ENCODE data around the gene XAB2.
"Not testable (repeated sequence)": the region's sequence is repeated elsewhere in the genome, so short reads cannot be mapped to it uniquely, and the experiment has no call there.

The XAB2 gene

GRCh38 chr19:7650148-7650547 is 20.8 kb upstream of the XAB2 start:
- DNase-seq (ENCODE audit: low read depth in 4 of 4, low spot score in 1 of 4), result no peak

- no peak for DNase-seq (ENCODE audit: low read depth in 4 of 4, low spot score in 1 of 4)
Observed at GRCh38 chr19:7648265-7649014, 19.1 kb upstream of the XAB2 start.

- DNase-seq (ENCODE audit: low read depth in 4 of 4, low spot score in 1 of 4), result no peak
Observed at GRCh38 chr19:7647156-7647555, 17.8 kb upstream of the XAB2 start.

DNA sequence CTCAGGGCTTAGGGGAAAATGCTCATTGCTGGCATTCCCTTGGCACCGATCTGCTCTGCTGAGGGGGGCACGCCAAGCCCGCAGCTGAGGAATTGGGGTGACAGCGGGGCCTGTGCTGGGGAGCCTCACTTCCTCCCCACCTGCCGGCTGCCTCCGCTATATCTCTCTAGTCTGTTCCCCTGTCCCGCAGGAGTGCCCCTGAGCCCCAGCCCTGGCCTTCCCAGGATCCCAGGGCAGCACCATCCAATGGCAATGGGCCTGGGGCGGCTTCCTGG is 17.0 kb upstream of the XAB2 start:
- DNase-seq (ENCODE audit: low read depth in 4 of 4, low spot score in 1 of 4), result no peak

- no peak for DNase-seq (ENCODE audit: low read depth in 4 of 4, low spot score in 1 of 4)
Observed at GRCh38 chr19:7645656-7646425, 16.5 kb upstream of the XAB2 start.

DNA sequence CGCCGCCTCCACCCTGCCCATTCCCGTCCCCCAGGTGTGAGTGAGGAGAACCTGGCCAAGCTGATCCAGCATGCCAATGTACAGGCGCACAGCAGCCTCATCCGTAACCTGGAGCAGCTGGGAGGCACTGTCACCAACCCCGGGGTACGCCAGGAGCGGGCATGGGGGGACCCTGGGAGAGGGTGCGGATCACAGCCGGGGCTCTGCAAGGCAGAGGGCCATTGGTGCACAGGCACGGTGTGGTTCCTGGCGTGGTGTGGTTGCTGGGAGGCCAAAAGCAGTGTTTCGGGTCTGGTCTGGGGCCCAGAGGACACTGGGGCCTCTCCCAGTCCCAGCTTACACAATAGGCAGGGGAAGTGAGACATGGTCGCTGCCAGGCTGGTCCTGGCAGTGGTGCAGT is 15.8 kb upstream of the XAB2 start:
- no peak for DNase-seq (ENCODE audit: low read depth in 4 of 4, low spot score in 1 of 4)

DNA sequence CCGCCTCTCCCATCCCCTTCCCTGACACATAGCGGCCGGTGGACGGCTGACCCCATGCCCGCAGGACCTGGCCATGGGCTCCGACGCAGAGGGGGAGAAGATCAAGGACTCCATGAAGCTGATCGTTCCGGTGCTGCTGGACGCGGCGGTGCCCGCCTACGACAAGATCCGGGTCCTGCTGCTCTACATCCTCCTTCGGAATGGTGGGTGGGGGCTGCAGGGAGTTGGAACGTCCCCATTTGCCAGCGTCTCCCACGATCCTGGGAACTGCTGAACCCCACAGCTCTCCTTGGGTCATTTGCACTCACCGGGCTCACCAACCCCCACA is 15.2 kb upstream of the XAB2 start:
- no peak for DNase-seq (ENCODE audit: low read depth in 4 of 4, low spot score in 1 of 4)

GRCh38 chr19:7643629-7644549 is 14.5 kb upstream of the XAB2 start:
- DNase-seq (ENCODE audit: low read depth in 4 of 4, low spot score in 1 of 4), result not testable (repeated sequence)

DNA sequence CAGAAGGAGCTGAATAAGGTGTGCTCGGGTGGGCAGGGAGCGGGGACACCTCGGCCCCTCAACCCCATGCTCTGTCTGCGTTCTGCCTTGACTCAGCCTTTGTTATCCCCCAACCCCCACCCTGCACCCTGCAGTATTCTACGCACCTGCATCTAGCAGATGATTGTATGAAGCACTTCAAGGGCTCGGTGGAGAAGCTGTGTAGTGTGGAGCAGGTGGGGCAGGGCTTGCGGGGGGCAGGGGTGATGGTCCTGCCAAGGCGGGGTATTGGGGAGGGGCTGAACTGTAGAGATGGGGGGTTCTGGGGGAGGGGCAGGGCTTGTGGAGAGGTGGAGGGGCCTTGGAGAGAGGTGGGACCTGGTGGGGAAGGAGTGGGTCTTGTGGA is 13.7 kb upstream of the XAB2 start:
- DNase-seq (ENCODE audit: low read depth in 4 of 4, low spot score in 1 of 4), result no peak

DNA sequence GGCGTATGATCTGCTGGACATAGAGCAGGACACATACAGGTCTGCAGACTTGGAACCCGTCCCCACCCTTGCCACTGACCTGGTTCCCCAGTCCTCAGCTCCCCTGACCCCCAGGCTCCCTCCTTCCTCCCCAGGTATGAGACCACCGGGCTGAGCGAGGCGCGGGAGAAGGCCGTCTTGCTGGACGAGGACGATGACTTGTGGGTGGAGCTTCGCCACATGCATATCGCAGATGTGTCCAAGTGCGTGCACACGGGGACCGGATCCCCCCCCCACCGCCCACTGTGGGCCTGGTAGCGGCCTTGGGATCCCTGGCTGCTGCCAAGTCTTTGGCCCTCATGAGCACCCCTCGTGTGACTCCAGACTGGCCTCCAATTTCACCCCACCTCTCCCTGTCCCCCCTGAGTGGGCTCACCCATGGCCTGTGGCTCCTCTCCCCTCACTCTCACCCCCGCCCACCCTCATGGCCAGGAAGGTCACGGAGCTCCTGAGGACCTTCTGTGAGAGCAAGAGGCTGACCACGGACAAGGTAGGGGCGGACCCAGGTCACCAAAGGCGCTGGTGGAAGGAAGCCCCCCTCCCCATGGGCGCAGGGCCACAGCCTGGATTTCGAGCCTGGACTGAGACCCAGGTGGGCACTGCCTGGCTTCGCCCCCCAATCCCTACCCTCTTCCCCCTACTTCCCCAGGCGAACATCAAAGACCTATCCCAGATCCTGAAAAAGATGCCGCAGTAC is 13.1 kb upstream of the XAB2 start:
- DNase-seq (ENCODE audit: low read depth in 4 of 4, low spot score in 1 of 4), result no peak

DNA sequence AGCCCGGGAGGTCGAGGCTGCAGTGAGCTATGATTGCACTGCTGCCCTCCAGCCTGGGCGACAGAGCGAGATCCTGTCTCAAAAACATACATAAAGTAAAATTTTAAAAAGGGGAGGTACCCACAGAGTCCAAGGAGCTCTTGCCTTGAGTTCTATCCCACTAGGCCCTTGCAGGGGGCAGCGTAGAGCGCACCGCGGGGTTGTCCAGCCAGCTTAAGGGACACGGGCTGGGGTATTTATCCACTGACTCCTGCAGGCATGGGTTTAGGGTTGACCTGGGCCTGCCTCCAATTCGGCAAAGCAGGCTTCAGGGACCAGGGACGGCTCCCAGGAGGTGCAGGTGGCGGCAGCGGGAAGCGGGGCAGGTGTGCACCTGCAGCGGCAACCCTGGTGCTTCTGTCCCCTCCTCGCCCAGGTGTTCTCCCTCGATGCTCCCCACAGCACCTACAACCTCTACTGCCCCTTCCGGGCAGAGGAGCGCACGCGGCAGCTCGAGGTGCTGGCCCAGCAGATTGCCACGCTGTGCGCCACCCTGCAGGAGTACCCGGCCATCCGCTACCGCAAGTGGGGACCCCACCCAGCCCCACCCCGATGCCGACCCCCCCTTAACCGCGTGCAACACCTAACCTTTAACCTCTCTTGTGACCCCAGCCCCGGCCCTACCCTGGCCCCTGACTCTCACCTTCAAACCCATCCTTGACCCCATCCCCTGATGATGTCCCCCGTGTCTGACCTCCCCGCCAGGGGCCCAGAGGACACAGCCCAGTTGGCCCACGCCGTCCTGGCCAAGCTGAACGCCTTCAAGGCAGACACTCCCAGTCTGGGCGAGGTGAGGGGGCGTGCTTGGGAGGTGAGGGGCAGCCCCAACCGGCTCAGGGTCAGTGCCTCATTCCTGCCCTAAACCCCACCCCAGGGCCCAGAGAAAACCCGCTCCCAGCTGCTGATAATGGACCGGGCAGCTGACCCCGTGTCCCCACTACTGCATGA is 12.2 kb upstream of the XAB2 start:
- DNase-seq (ENCODE audit: low read depth in 4 of 4, low spot score in 1 of 4), result no peak

DNA sequence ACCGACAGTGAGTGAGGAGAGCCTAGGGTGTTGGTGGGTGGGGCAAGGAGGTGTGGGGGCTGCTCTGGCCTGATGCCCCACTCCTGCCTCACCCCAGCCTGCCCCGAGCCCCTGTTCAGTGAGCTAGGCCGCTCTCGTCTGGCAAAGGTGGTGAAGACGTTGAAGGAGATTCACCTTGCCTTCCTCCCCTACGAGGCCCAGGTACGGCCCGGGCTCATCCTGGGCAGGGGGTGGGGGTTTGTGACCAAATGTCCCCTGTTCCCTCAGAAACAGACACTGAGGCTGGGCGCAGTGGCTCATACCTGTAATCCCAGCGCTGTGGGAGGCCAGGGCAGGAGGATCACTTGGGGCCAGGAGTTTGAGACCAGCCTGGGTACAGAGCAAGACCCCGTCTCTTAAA is 11.5 kb upstream of the XAB2 start:
- DNase-seq (ENCODE audit: low read depth in 4 of 4, low spot score in 1 of 4), result no peak

GRCh38 chr19:7639863-7640348 is 10.6 kb upstream of the XAB2 start:
- no peak for DNase-seq (ENCODE audit: low read depth in 4 of 4, low spot score in 1 of 4)

DNA sequence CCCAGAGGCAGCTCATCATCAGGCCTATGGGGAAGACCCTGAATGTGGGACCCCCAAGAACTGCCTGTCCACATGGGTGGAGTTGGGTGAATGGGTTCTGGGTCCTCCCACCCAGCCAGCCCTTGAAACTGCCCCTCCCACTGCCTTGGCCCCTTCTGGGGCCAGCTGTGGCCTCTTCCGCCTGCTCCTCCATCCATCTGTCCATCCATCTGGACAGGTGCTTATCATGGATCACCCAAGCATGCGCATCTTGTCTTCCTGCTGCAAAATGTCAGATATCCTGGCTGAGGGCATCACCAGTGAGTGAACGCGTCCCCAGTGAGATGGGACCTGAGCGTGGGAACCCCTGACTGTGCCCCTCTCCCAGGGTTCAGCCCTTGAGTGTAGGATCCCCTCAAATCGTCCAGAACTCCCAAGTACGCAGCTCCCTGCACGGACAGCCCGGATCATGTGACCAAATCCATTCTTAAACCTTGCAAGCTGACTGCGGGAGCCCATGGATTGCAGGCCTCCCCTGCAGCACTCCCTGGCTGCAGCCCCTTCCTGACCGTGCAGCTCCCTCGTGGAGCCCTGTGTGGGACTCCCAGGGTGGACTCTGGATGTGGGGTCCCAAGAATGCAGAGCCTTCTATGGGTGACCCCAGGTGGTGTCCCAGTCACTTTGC is 9.6 kb upstream of the XAB2 start:
- DNase-seq (ENCODE audit: low read depth in 4 of 4, low spot score in 1 of 4), result no peak

DNA sequence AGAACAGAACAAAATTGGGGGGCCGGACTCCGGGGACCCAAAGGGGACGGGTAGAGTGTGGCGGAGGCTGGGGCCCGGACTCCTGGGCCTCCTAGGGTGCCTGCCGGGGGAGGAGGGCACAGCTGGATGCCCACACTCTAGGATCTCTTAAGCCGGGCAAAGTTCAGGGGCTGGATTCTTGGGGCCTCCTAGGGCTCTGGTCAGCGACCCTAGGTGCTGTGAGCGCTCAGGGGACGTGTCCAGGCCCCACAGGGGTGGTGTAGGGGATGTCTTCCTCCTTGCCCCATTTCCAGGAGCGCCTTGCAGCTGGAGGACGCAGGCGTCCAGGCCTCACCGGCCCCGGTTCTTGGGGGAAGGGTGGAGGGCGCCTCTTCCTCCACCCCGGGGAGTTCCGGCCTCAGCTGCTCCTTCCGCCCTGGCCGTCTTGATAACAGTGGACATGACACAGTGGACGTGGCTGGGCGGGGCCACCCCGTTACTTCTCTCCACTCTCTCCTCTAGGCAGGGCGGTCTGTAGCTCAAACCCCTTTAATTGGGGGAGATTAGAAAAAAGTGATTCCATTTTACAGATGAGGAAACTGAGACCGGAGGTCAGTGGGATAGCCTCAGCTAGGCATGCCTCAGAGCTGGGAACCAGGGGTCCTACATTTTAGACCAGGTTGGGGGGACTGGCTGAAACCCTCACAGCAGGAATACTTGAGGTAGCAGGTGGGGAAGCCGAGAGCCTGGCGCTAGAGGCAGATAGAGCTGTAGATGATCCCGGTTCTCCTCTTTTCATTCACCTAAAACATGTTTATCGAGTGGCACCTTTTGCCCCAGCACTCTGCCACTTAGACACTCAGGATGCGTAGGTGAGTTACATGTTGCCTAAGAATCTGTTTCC is 8.3 kb upstream of the XAB2 start:
- no peak for DNase-seq (ENCODE audit: low read depth in 4 of 4, low spot score in 1 of 4)

DNA sequence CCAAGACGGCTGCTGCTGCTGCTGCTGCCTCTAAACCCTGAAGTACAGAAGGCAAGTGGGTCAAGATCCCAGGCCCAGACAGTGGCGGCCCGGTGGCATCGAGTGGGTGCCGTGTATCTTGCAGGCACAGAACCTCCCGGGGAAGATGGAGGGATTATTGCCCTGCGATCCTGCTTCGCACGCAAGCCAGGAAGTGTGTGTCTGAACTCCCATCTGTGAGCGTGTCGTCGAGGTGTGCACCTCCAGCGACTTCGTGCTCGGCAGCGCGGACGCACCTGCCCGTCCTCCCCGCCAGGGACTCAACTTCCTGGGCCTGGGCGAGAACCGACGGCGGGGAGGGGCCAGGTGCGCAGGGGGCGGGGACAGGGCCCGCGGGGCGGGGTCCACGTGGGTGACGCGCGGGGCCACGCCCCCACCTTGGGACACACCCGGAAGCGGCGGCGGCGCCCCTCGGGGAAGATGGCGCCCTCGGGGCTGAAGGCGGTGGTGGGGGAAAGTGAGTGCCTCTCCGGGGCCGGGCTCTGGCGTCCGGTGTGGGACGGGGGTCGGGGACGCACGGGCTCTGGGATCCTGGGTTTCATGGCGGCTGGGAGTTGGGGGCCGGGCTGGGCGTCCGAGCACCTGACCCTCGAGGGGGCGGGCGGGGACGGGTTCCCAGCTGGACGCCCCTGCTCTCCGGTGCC is 7.5 kb upstream of the XAB2 start, which contains the start of gene STXBP2:
TSS of gene STXBP2 (plus strand) at position 420 of the 683 bp plus-strand sequence. CDS start at position 460, 40 bp downstream.
- peak; percentile 77 to 94 (median 85) for DNase-seq (ENCODE audit: low read depth in 4 of 4, low spot score in 1 of 4)

DNA sequence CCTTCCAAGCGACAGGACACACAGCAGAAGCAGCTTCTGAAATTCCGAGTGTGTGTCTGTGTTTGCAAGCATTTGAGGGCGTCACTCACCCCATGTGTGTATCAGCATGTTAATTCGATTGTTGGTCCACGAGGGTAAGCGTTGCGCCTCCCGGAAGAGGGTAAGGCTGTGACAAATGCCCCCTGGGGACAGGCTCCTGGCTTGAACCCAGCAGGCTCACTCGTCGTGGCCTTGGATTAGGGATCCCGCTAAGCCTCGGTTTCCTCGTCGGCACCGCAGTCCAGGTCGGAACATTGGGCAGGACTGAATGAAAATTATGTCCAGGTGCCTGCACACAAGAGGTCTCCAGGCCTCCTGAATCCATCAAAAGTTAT is 7.0 kb upstream of the XAB2 start:
- DNase-seq (ENCODE audit: low read depth in 4 of 4, low spot score in 1 of 4), result no peak

DNA sequence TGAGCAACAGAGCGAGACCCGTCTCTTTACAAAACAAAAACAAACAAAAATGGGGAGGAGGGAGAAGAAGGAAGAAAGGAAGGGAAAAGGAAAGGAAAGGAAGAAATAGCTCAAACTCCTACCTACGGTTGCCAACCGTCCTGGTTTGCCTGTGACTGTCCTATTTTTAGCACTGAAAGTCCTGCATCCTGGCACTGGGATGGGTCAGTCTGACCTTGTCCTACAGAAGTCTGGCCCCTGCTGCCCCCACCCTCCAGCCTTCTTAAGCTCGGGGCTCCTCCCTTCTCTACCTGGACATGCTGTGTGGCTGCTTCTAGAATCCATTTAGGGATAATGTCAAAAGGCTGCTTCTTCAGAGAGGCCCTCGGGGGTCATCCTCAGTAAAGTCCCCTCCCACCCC is 6.3 kb upstream of the XAB2 start:
- DNase-seq (ENCODE audit: low read depth in 4 of 4, low spot score in 1 of 4), result no peak

All from stimulated activated CD4-positive, alpha-beta T cell treated with anti-CD3 and anti-CD28 coated beads, Interleukin-1b, Interleukin-23, amount 100 ng/mL, for 24 hours (primary cell).